Glutamatergic neuron (in vitro differentiated cells): ENCODE results near the gene MYO1H. TPM values are rescaled to one million over a fixed set of nuclear protein-coding genes. Genes with fewer than 3 reads are reported as not detected.
A peak's percentile ranks its signal among the peaks of the same experiment; 100 is the strongest.

Experiments
- DNase-seq: peaks from one replicate; pipeline ENCODE4 v3.0.0; 2022
- H3K27ac Mint-ChIP-seq: one replicate; pipeline ENCODE4 v1.8.0; 2020; ENCODE audit warnings: mild to moderate bottlenecking, mixed read lengths, inconsistent platforms; ENCODE audit not compliant: unreplicated experiment
- H3K27me3 Mint-ChIP-seq: one replicate; pipeline ENCODE4 v1.8.0; 2020; ENCODE audit warnings: mild to moderate bottlenecking, moderate library complexity, mixed read lengths, inconsistent platforms; ENCODE audit not compliant: unreplicated experiment
- H3K36me3 Mint-ChIP-seq: one replicate; pipeline ENCODE4 v1.8.0; 2020; ENCODE audit warnings: mild to moderate bottlenecking, mixed read lengths, inconsistent platforms; ENCODE audit not compliant: unreplicated experiment
- H3K4me1 Mint-ChIP-seq: one replicate; pipeline ENCODE4 v1.8.0; 2020; ENCODE audit warnings: mild to moderate bottlenecking, low read depth, mixed read lengths, inconsistent platforms; ENCODE audit not compliant: unreplicated experiment
- H3K4me3 Mint-ChIP-seq: one replicate; pipeline ENCODE4 v1.8.0; 2020; ENCODE audit warnings: mild to moderate bottlenecking, mixed read lengths, inconsistent platforms; ENCODE audit not compliant: unreplicated experiment
- H3K9me3 Mint-ChIP-seq: one replicate; pipeline ENCODE4 v1.8.0; 2020; ENCODE audit warnings: mild to moderate bottlenecking, moderate library complexity, mixed read lengths, inconsistent platforms; ENCODE audit not compliant: unreplicated experiment
- CTCF ChIP-seq: fragments of 200-600 bp; sonication (generic); IDR thresholded peaks from one replicate; pipeline ENCODE4 v1.5.0; 2021; ENCODE audit not compliant: partially characterized antibody, unreplicated experiment
- total RNA-seq: library from RNA; stranded (reverse); fragmentation: NEBNext Ultra II Directional; extraction: Animal tissue kit (Norgen Biotek cat#: 25700); gene quantifications from one replicate; pipeline ENCODE4 v1.2.1, GENCODE V29; 2021; ENCODE audit not compliant: unreplicated experiment

Gene MYO1H
- total RNA-seq, 1 donor from 2014 or later: 0.27 TPM

DNA sequence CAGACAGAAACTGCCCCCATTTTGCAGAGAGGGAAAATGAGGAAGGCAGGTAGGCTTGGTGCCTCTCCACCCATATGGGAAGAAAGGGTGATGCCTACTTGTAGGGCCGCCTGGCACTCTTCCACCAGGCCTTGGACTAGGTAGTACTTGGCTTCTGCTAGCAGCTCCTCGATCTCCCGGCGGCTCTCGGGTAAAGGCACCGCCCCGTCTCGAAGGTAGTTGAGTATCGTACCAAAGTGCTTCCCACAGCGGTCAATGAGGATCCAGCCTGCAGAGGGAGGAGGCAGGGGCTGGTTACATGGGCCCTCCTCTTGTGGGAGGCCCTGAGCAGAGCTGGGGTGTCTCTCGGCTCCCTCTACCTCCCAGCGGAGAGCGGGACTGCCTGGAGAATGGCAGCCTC, 112.8 kb downstream of the MYO1H start:
- Mint-ChIP-seq H3K4me1 (peaks cover 55% of the 10 kb centered on the region), H3K4me3 (no peak overlapping the region), H3K9me3 (peaks cover 3% of the 10 kb centered on the region), H3K27me3 (no peaks in the 10 kb centered on the region), H3K27ac (no peak overlapping the region), H3K36me3 (peaks cover 7% of the 10 kb centered on the region)
- no peak for DNase-seq
- TF ChIP-seq CTCF: no peak

GRCh38 chr12:109461049-109461845, 113.5 kb downstream of the MYO1H start:
- TF ChIP-seq CTCF: no peak
- no peak for DNase-seq
- no peaks in the 10 kb centered on the region for H3K27me3 Mint-ChIP-seq
- peaks cover 3% of the 10 kb centered on the region for H3K9me3 Mint-ChIP-seq
- peaks cover 57% of the 10 kb centered on the region for H3K4me1 Mint-ChIP-seq
- H3K27ac Mint-ChIP-seq: no peak overlapping the region
- H3K4me3 Mint-ChIP-seq: no peak overlapping the region
- peaks cover 7% of the 10 kb centered on the region for H3K36me3 Mint-ChIP-seq

DNA sequence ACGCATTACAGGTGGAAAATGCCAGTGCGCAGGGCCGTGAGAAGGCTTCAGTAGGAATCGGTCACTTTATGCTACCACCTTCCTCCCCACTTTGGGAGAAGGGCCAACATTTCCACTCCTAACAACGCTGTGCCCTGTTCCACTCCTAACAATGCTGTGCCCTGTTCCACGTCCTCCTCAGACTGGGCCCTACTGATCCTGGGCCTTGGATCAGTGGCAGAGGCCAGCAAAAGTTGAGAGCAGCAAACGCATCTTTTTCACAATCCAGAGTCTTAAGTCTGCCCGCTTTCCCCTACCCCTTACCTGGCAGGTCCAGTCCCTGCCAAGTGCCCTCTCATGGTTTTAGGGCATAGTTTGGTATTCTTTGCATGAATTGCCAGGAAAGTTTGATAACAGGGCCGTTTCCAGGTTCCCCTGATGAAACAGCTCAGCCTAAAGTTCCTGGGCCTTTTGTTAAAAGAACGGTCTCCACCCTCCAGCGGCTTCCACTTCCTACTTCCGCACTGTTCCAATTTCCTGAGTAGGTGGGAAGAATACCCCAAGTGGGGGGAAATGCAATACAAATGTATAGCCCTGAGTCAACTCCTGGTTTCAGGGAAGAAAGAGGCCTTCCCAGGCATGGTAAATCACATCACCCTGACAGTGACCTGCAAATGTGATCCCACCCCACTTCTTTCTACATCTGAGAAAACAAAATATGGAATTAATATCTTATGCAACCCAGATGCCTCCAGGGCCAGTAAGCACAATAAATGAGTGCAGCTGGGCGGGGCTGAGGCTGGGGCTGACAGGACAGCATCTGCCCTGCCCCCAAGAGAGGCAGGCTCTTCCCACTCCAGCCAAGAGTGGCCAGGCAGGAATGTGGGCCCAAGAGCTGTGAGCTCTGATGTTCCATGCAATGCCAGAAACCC, 114.4 kb downstream of the MYO1H start:
- H3K4me1 Mint-ChIP-seq: peaks cover 60% of the 10 kb centered on the region
- H3K27me3 Mint-ChIP-seq: peaks cover 2% of the 10 kb centered on the region
- TF ChIP-seq CTCF: no peak
- H3K36me3 Mint-ChIP-seq: peaks cover 4% of the 10 kb centered on the region
- peak overlapping the region; percentile 44 for H3K4me3 Mint-ChIP-seq
- H3K9me3 Mint-ChIP-seq: peaks cover 5% of the 10 kb centered on the region
- H3K27ac Mint-ChIP-seq: peak overlapping the region; percentile 75
- DNase-seq: peak; percentile 47

- no peak for TF ChIP-seq CTCF
- Mint-ChIP-seq H3K36me3 (no peaks in the 10 kb centered on the region), H3K4me3 (peak overlapping the region; percentile 44), H3K27ac (peak overlapping the region; percentile 75), H3K4me1 (peaks cover 60% of the 10 kb centered on the region), H3K27me3 (peaks cover 2% of the 10 kb centered on the region), H3K9me3 (peaks cover 5% of the 10 kb centered on the region)
- DNase-seq: no peak
Observed at GRCh38 chr12:109462868-109463692, 115.4 kb downstream of the MYO1H start.
